HG02610 (cell line): ENCODE data around the gene SLC2A10.

Experiments
- ATAC-seq: cut with Tn5 transposase; IDR thresholded peaks from one replicate; pipeline ENCODE4 v1.9.1; 2021; ENCODE audit warnings: mild to moderate bottlenecking, moderate library complexity; ENCODE audit not compliant: unreplicated experiment

The SLC2A10 gene

GRCh38 chr20:46701986-46702385 is 7.5 kb upstream of the SLC2A10 start:
- ATAC-seq: no peak

DNA sequence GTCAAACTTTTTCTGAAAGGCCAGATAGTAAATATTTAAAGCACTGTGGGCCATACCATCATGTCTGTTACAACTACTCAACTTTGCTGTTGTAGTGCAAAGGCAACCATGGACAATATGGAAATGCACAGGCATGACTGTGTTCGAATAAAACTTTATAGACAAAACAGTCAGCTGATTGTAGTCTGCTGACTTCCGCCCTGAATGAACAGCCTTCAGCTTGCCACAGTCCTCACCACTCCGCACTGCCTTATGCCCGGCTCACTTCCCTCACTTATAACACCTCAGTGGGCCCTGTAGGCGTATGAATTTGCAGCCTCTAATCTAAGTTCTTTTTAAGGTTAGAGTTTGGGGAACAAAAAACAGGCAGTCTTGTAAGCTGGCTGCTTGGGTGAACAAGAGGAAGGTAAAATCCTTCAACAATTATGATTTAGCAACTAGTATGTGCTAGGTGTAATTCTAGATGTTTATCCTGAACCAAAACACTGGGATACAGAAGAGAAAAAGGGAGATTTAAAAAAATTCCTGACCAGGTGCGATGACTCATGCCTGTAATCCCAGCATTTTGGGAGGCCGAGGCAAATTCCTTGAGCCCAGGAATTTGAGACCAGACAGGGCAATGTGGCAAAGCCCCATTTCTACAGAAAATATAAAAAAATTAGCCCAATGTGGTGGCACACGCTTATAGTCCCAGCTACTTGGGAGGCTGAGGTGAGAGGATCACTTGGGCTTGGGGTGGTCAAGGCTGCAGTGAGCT is 6.8 kb upstream of the SLC2A10 start:
- no peak for ATAC-seq

GRCh38 chr20:46703435-46703834 is 6.0 kb upstream of the SLC2A10 start:
- ATAC-seq: no peak

- ATAC-seq: no peak
Measured at GRCh38 chr20:46704714-46705377, 4.6 kb upstream of the SLC2A10 start.

DNA sequence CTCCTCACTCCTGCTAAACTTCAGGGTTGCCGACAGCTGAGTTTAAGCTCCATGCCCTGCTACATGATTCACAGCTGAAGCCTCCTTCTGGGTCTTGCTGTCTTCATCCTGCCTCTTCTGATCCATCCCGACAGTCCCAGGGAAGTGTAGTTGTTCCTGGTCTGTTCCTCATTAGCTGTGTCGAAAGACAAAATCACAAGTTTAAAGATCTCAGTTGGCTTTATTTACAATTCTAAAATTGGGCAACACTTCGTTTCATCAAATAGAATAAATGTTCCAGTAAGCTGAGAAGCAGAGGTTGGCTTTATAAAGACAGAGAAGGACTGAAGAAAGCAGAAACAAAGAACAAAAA is 4.1 kb upstream of the SLC2A10 start:
- ATAC-seq: no peak

GRCh38 chr20:46706242-46706641 is 3.2 kb upstream of the SLC2A10 start:
- no peak for ATAC-seq

DNA sequence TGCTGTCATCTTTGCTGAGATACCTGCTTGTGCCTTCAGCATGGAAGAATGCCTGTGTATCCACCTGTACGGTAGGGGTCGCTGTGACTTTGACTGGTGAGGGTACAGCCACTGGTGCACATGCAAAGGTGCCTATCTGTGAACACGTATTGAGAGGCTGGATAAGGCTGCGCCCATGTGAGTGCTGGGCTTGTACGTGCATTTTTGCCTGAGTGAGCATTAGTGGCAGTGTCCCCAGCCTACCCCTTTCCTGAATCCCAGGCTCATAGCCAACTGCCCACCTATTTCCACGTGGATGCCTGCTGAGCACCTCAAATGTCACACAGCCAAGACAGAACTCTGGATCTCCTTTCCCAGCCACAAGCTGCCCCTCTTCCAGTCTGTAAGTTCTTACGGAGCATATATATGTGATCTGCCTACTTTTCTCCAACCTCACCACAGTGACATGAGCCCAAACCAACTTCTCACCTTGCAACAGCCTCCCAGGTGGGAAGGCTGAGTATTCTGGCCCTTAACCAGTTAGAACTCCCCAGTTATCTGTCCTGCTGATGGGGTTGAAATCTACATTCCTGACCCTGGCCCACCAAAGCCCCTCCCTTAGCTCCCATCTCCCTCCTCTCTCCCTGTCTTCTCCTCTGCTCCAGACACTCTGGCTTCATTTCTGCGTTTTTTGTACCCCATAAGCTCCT is 1.1 kb upstream of the SLC2A10 start:
- no peak for ATAC-seq

GRCh38 chr20:46709055-46709458 is 392 bp upstream of the SLC2A10 start:
- ATAC-seq: no peak

DNA sequence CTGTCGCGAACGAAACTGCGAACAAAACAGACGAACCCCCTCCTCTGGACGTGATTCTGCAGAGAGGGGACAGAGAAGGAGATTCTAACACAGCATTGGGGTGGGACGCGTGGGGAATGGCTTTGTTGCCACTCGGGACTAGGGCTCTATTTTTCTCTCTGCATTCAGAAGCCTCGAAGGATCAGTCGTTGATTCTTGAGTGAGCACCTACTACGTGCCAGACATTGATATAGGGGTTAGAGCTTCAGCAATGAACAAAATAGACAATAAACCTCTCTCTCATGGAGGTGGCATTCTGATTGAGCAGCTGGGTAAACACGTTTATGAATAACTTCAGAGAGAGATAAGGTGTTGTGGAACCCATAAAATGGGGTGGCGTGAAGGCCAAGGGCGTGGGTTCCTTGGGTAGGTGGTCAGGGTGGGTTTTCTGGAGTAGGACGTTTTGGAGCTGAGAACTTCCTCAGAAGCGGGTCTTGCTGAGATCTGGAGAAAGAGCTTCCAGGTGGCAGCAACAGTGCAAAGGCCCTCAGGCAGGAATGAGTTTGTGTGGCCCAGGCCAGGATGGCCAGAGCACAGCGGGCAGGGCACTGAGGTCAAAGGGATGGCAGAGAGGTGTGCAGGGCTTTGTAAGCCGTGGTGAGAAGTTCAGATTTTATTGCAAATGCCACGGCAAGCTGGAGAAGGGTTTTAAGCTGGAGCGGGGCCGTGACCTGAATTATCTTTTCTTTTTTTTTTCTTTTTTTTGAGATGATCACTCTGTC is 884 bp downstream of the SLC2A10 start:
- no peak for ATAC-seq

GRCh38 chr20:46712056-46712636 is 2.7 kb downstream of the SLC2A10 start:
- no peak for ATAC-seq

GRCh38 chr20:46713957-46714834 is 4.7 kb downstream of the SLC2A10 start:
- ATAC-seq: no peak

GRCh38 chr20:46715292-46715756 is 5.9 kb downstream of the SLC2A10 start:
- ATAC-seq: no peak

GRCh38 chr20:46717818-46718541 is 8.5 kb downstream of the SLC2A10 start:
- no peak for ATAC-seq

GRCh38 chr20:46720019-46720418 is 10.6 kb downstream of the SLC2A10 start:
- ATAC-seq: no peak

GRCh38 chr20:46720776-46721425 is 11.5 kb downstream of the SLC2A10 start:
- ATAC-seq: no peak

- no peak for ATAC-seq
Measured at GRCh38 chr20:46721476-46721875, 12.0 kb downstream of the SLC2A10 start.

- no peak for ATAC-seq
Measured at GRCh38 chr20:46722450-46722849, 13.0 kb downstream of the SLC2A10 start.

DNA sequence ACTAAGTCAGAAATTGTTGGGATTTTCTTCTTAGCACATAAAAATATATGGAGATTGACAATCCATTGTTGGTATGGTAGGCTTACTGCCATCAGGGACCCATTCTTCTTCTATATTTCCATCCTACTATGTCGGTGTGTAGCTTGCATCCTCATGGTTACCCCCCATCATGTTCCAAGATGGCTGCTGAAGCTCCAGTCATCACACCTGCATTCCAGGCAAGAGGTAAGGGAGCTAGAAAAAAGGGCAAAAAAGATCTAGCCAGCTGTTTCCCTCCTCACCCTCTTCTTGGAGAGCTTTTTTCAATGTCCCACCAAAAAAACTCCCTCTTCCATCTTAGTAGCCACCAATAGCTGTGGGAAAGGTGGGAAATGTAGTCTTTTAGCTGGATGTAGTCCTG is 13.6 kb downstream of the SLC2A10 start:
- no peak for ATAC-seq
